SK-N-MC (cell line): ENCODE results near the gene PTGDR2.

ENCODE experiments used
- EZH2 ChIP-seq: fragments of 200-600 bp; sonication (generic); IDR thresholded peaks from one replicate; pipeline ENCODE4 v1.6.1; 2017; ENCODE audit warnings: antibody characterized with exemption
- POLR2AphosphoS5 ChIP-seq: IDR thresholded peaks from 2 replicates; pipeline ENCODE4 v1.6.1; 2012; ENCODE audit warnings: mild to moderate bottlenecking, low read depth, low read length, borderline replicate concordance

- no peak for TF ChIP-seq EZH2
- TF ChIP-seq POLR2AphosphoS5, result no peak
Observed at GRCh38 chr11:60842668-60843600, 12.8 kb downstream of the PTGDR2 start.
